GM19328 (cell line): ENCODE data around the gene EXOC6.
"Not testable (repeated sequence)": the region's sequence is repeated elsewhere in the genome, so short reads cannot be mapped to it uniquely, and the experiment has no call there.

Experiments
- ATAC-seq: cut with Tn5 transposase; IDR thresholded peaks from one replicate; pipeline ENCODE4 v1.9.1; 2021; ENCODE audit warnings: mild to moderate bottlenecking, moderate library complexity; ENCODE audit not compliant: unreplicated experiment

Gene EXOC6

GRCh38 chr10:92880233-92880861, 32.0 kb downstream of the EXOC6 start:
- no peak for ATAC-seq

- ATAC-seq = no peak
These were observed 32.6 kb downstream of the EXOC6 start for GRCh38 chr10:92880917-92881316.

GRCh38 chr10:92886334-92886961, 38.1 kb downstream of the EXOC6 start:
- no peak for ATAC-seq

- no peak for ATAC-seq
These were observed 42.2 kb downstream of the EXOC6 start for GRCh38 chr10:92890471-92890870.

- no peak for ATAC-seq
These were observed 43.8 kb downstream of the EXOC6 start for GRCh38 chr10:92891885-92892690.

GRCh38 chr10:92892691-92893054, 44.4 kb downstream of the EXOC6 start:
- no peak for ATAC-seq

GRCh38 chr10:92894081-92894655, 45.8 kb downstream of the EXOC6 start:
- no peak for ATAC-seq

- no peak for ATAC-seq
These were observed 49.6 kb downstream of the EXOC6 start for GRCh38 chr10:92897916-92898315.

GRCh38 chr10:92901819-92902251, 53.5 kb downstream of the EXOC6 start:
- ATAC-seq = no peak

- no peak for ATAC-seq
These were observed 55.3 kb downstream of the EXOC6 start for GRCh38 chr10:92903633-92904032.

GRCh38 chr10:92907280-92907679, 59.0 kb downstream of the EXOC6 start:
- no peak for ATAC-seq

- ATAC-seq = not testable (repeated sequence)
These were observed 64.3 kb downstream of the EXOC6 start for GRCh38 chr10:92912631-92913030.

- ATAC-seq = no peak
These were observed 65.7 kb downstream of the EXOC6 start for GRCh38 chr10:92913973-92914372.

GRCh38 chr10:92914478-92915325, 66.4 kb downstream of the EXOC6 start:
- ATAC-seq = no peak

GRCh38 chr10:92915892-92916291, 67.6 kb downstream of the EXOC6 start:
- ATAC-seq = no peak

- ATAC-seq = no peak
These were observed 68.1 kb downstream of the EXOC6 start for GRCh38 chr10:92916433-92916832.

- no peak for ATAC-seq
These were observed 70.3 kb downstream of the EXOC6 start for GRCh38 chr10:92918603-92919002.

GRCh38 chr10:92920866-92921265, 72.5 kb downstream of the EXOC6 start:
- no peak for ATAC-seq

GRCh38 chr10:92923416-92923815, 75.1 kb downstream of the EXOC6 start:
- no peak for ATAC-seq

GRCh38 chr10:92929896-92930295, 81.6 kb downstream of the EXOC6 start:
- ATAC-seq = no peak

- no peak for ATAC-seq
These were observed 83.3 kb downstream of the EXOC6 start for GRCh38 chr10:92931597-92931996.
